GM12865 (cell line): ENCODE data around the gene PGAP3.

ENCODE experiments used
- DNase-seq: peaks from one replicate; pipeline ENCODE4 v3.0.0; 2010; ENCODE audit warnings: low read depth
- H3K4me3 ChIP-seq: 2 replicates; pipeline ENCODE4 v1.5.1; 2011; ENCODE audit warnings: mild to moderate bottlenecking, low read depth, low read length, control low read depth
- TF ChIP-seq, protein P1 (sequence below): IDR thresholded peaks from 2 replicates; pipeline ENCODE4 v1.5.1; 2011; ENCODE audit warnings: low read length, control low read depth, low read depth, inconsistent platforms; ENCODE audit not compliant: insufficient read depth; ENCODE audit errors: missing control alignments

Gene PGAP3

GRCh38 chr17:39667945-39668924 lies 19.6 kb downstream of the PGAP3 start, which contains the start of gene PNMT:
PNMT (plus strand) TSS chr17:39668453; CDS start chr17:39668476, 23 bp downstream.
- peak; percentile 68 for DNase-seq
- TF ChIP-seq, protein P1, sequence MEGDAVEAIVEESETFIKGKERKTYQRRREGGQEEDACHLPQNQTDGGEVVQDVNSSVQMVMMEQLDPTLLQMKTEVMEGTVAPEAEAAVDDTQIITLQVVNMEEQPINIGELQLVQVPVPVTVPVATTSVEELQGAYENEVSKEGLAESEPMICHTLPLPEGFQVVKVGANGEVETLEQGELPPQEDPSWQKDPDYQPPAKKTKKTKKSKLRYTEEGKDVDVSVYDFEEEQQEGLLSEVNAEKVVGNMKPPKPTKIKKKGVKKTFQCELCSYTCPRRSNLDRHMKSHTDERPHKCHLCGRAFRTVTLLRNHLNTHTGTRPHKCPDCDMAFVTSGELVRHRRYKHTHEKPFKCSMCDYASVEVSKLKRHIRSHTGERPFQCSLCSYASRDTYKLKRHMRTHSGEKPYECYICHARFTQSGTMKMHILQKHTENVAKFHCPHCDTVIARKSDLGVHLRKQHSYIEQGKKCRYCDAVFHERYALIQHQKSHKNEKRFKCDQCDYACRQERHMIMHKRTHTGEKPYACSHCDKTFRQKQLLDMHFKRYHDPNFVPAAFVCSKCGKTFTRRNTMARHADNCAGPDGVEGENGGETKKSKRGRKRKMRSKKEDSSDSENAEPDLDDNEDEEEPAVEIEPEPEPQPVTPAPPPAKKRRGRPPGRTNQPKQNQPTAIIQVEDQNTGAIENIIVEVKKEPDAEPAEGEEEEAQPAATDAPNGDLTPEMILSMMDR = peak; percentile 61
- peak within 1 kb of the TSS; percentile 25 for H3K4me3 ChIP-seq

DNA sequence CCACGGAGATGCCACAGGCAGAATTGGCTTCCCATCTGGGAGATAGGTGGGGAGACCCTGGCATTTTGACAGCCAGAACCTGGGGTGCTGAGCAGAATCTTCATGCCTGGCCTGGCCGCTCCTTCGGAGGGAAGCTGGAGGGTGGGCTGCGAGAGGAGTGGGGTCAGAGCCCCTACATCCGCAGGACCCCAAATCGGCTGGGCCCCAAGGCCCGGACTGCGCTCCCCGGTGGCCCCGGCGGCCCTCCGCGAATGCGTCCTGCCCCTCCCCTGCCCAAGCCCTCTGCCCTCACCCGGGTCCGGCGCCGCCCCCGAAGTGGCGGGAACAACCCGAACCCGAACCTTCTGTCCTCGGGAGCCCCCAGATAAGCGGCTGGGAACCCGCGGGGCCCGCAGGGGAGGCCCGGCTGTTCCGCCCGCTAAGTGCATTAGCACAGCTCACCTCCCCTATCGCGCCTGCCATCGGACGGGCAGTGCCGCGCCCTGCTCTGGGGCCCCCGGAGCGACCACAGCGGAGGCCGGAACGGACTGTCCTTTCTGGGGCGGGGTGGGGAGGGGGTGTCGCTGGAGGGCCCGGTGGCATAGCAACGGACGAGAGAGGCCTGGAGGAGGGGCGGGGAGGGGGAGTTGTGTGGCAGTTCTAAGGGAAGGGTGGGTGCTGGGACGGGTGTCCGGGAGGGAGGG lies 20.5 kb downstream of the PGAP3 start:
- TF ChIP-seq, protein P1 = no peak
- H3K4me3 ChIP-seq = no peak overlapping the region
- DNase-seq = no peak

- TF ChIP-seq, protein P1 = no peak
- no peak for DNase-seq
- no peak overlapping the region for H3K4me3 ChIP-seq
Measured at GRCh38 chr17:39666601-39667261, 21.1 kb downstream of the PGAP3 start.

DNA sequence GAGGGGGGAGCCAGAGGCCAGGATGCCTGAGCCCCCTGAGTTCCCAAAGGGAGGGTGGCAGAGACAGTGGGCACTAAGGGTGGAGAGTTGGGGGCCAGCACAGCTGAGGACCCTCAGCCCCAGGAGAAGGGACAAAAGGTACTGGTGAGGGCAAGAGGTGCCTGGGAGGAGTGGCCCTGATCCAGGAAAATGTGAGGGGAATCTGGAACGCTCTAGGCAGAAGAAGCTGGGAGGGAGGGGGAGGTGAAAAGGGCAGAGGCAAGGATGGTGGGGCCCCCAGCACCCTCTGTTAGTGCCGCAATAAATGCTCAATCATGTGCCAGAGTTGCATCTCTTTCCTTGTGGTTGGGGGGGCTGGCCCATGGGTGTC lies 21.6 kb downstream of the PGAP3 start:
- DNase-seq = no peak
- TF ChIP-seq, protein P1 = no peak
- H3K4me3 ChIP-seq = no peak overlapping the region

GRCh38 chr17:39665642-39666224 lies 22.1 kb downstream of the PGAP3 start:
- DNase-seq = no peak
- H3K4me3 ChIP-seq = no peak overlapping the region
- TF ChIP-seq, protein P1 = no peak

- TF ChIP-seq, protein P1 = no peak
- no peak within 1 kb of the TSS for H3K4me3 ChIP-seq
- no peak for DNase-seq
Measured at GRCh38 chr17:39664581-39665561, 23.0 kb downstream of the PGAP3 start, which contains the start of gene TCAP. TCAP (plus strand) TSS chr17:39665349; CDS start chr17:39665360, 11 bp downstream.
